Kidney (tissue), 14 donors: ENCODE data around the gene PRR29. TPM values are rescaled to one million over a fixed set of nuclear protein-coding genes. Genes with fewer than 3 reads are reported as not detected.
"Not testable (repeated sequence)": the region's sequence is repeated elsewhere in the genome, so short reads cannot be mapped to it uniquely, and the experiment has no call there.

Experiments used
- DNase-seq, 5 donors: peaks; one replicate each; pipeline ENCODE4 v3.0.0-alpha.2; 2013 to 2020
- FAIRE-seq: peaks from 2 replicates; lab custom pipeline; 2012; peaks lifted over from hg19 to GRCh38; lab: Jason Lieb, UNC
- H3K27ac ChIP-seq, 2 donors: one replicate each; pipeline ENCODE4 v1.7.0; 2013; ENCODE audit warnings: low read depth in 2 of 2, low read length in 2 of 2, inconsistent platforms in 1 of 2
- H3K27me3 ChIP-seq: one replicate; pipeline ENCODE4 v1.7.1; 2013; ENCODE audit warnings: low read length, inconsistent platforms; ENCODE audit not compliant: control insufficient read depth, insufficient read depth
- H3K36me3 ChIP-seq, 3 donors: one replicate each; pipeline versions ENCODE4 v1.7.0 to v1.7.1; 2013; ENCODE audit warnings: low read length in 3 of 3, control low read depth in 1 of 3, inconsistent platforms in 1 of 3; ENCODE audit not compliant: insufficient read depth in 3 of 3, control insufficient read depth in 2 of 3
- H3K4me1 ChIP-seq, 3 donors: one replicate each; pipeline versions ENCODE4 v1.7.0 to v1.7.1; 2013; ENCODE audit warnings: low read length in 3 of 3, inconsistent platforms in 1 of 3, low read depth in 1 of 3; ENCODE audit not compliant: control insufficient read depth in 2 of 3, insufficient read depth in 2 of 3
- H3K4me3 ChIP-seq, 3 donors: one replicate each; pipeline versions ENCODE4 v1.7.0 to v1.8.1; 2013; ENCODE audit warnings: low read length in 3 of 3, control low read depth in 1 of 3, inconsistent platforms in 1 of 3
- H3K9ac ChIP-seq, 3 donors: one replicate each; pipeline versions ENCODE4 v1.7.0 to v1.7.1; 2013; ENCODE audit warnings: low read length in 3 of 3, control low read depth in 1 of 3, inconsistent platforms in 1 of 3
- H3K9me3 ChIP-seq, 3 donors: one replicate each; pipeline versions ENCODE4 v1.7.0 to v1.7.1; 2013; ENCODE audit warnings: low read length in 3 of 3, control low read depth in 1 of 3, inconsistent platforms in 1 of 3; ENCODE audit not compliant: control insufficient read depth in 2 of 3, insufficient read depth in 1 of 3
- CTCF ChIP-seq: IDR thresholded peaks from 3 replicates; pipeline ENCODE4 v1.5.1; 2012; ENCODE audit warnings: mild to moderate bottlenecking, moderate library complexity, borderline replicate concordance; ENCODE audit not compliant: insufficient read depth; ENCODE audit errors: extremely low read depth
- intact Hi-C: fragments of 100-400 bp; cut with DNase I; formaldehyde crosslinking; loops from one replicate; pipeline ENCODE4 v1.11.1; 2022
- polyA plus RNA-seq: library from polyadenylated mRNA; stranded (reverse); fragments of 350-450 nt; fragmentation: Illumina TruSeq; extraction: RNeasy Lipid Tissue Mini Kit (QIAGEN cat#74804); gene quantifications from one replicate; pipeline ENCODE4 v1.2.3, GENCODE V29; 2014; ENCODE audit warnings: low read depth, low replicate concordance; ENCODE audit not compliant: insufficient read depth
- total RNA-seq: library from RNA; stranded (reverse); fragmentation: NEBNext Ultra II Directional; extraction: Animal tissue kit (Norgen Biotek cat#: 25700); gene quantifications from one replicate; pipeline ENCODE4 v1.2.1, GENCODE V29; 2021
- donor health status: control.
- donor health status: control.
- donor health status: control.
- donor health status: control.
- donor health status: control.
- donor health status: DM: yes; HTN: yes; CAD: no.
- donor health status: Normal renal cell carcinoma (clear cell type).

PRR29 gene
- total and polyA plus RNA-seq, 2 donors from 2014 or later, result 1.2 to 4.4 TPM

GRCh38 chr17:64017381-64017980 is 19.3 kb downstream of the PRR29 start:
- no peak overlapping the region for H3K4me3 ChIP-seq
- H3K9me3 ChIP-seq, result no peaks in the 10 kb centered on the region
- H3K4me1 ChIP-seq, result peaks cover 0 to 4% (median 0%) of the 10 kb centered on the region in 3 donors
- H3K36me3 ChIP-seq, result no peaks in the 10 kb centered on the region
- intact Hi-C loops, result loop anchor here (10.0 kb wide), 1 partner anchor 103 kb away; the partner anchor contains the start of genes CSHL1 and GH1
- no peak for TF ChIP-seq CTCF
- no peak overlapping the region for H3K9ac ChIP-seq
- FAIRE-seq (no peak), DNase-seq (no peak)
- H3K27ac ChIP-seq, result no peak overlapping the region
- no peaks in the 10 kb centered on the region for H3K27me3 ChIP-seq

GRCh38 chr17:64019551-64019961 is 21.4 kb downstream of the PRR29 start:
- H3K4me1 ChIP-seq, H3K9me3 ChIP-seq, H3K27me3 ChIP-seq, DNase-seq, H3K36me3 ChIP-seq, FAIRE-seq: not testable (repeated sequence)
- H3K27ac ChIP-seq, result peak overlapping the region in 1 of 2 donors; percentile 79
- H3K9ac ChIP-seq, result peak overlapping the region in 1 of 3 donors; percentile 86
- intact Hi-C loops, result loop anchor here (10.0 kb wide), 1 partner anchor 105 kb away; the partner anchor contains the start of genes CSHL1 and GH1
- peak overlapping the region in 2 of 3 donors; percentile 58 to 75 for H3K4me3 ChIP-seq

- peak in 3 of 5 donors; percentile 33 to 89 (median 64) for DNase-seq
- no peak for FAIRE-seq
- peak within 1 kb of the TSS in 2 of 3 donors; percentile 22 to 86 for H3K9ac ChIP-seq
Measured at GRCh38 chr17:64020056-64020766, 22.1 kb downstream of the PRR29 start, which contains the start of gene ICAM2. ICAM2 (minus strand) TSS chr17:64020633; CDS start chr17:64006691, 13,942 bp downstream.

More at GRCh38 chr17:64020056-64020766, 22.1 kb downstream of the PRR29 start, which contains the start of gene ICAM2:
- peaks cover 0 to 4% (median 0%) of the 10 kb centered on the region in 3 donors for H3K4me1 ChIP-seq
- no peak for TF ChIP-seq CTCF
- H3K36me3 ChIP-seq, result no peaks in the 10 kb centered on the region
- intact Hi-C loops, result no loop called here
- H3K4me3 ChIP-seq, result peak within 1 kb of the TSS; percentile 53 to 75 (median 58)
- no peaks in the 10 kb centered on the region for H3K9me3 ChIP-seq
- no peaks in the 10 kb centered on the region for H3K27me3 ChIP-seq
- peak within 1 kb of the TSS; percentile 76 to 79 for H3K27ac ChIP-seq
